Posterior cingulate gyrus (tissue), 11 donors: ENCODE data around the gene LHFPL2.
A peak's percentile ranks its signal among the peaks of the same experiment; 100 is the strongest.

Experiments
- DNase-seq, 10 donors: peaks; one replicate each; pipeline versions ENCODE4 v3.0.0 to v3.0.0-alpha.2; 2020 to 2021; ENCODE audit warnings: mixed read lengths in 3 of 10
- intact Hi-C: fragments of 100-400 bp; cut with DNase I; formaldehyde crosslinking; loops from one replicate; pipeline ENCODE4 v1.15.1; 2023

The LHFPL2 gene

GRCh38 chr5:78602400-78602799 is 46.2 kb downstream of the LHFPL2 start:
- intact Hi-C loops, result no loop called here
- DNase-seq, result no peak

GRCh38 chr5:78601559-78602314 is 46.8 kb downstream of the LHFPL2 start:
- DNase-seq, result no peak
- intact Hi-C loops, result no loop called here

- DNase-seq, result no peak
- intact Hi-C loops, result no loop called here
These were observed 47.7 kb downstream of the LHFPL2 start for GRCh38 chr5:78600687-78601414.

- no peak for DNase-seq
- intact Hi-C loops, result no loop called here
These were observed 49.6 kb downstream of the LHFPL2 start for GRCh38 chr5:78598973-78599372.

- DNase-seq, result no peak
- intact Hi-C loops, result no loop called here
These were observed 50.6 kb downstream of the LHFPL2 start for GRCh38 chr5:78597974-78598371.

GRCh38 chr5:78597068-78597973 is 51.3 kb downstream of the LHFPL2 start:
- DNase-seq, result no peak
- intact Hi-C loops, result no loop called here

- intact Hi-C loops, result no loop called here
These were observed 53.1 kb downstream of the LHFPL2 start for GRCh38 chr5:78595458-78595921.

GRCh38 chr5:78594610-78595457 is 53.7 kb downstream of the LHFPL2 start:
- DNase-seq, result no peak
- intact Hi-C loops, result no loop called here

More at GRCh38 chr5:78595458-78595921, 53.1 kb downstream of the LHFPL2 start:
- no peak for DNase-seq

- intact Hi-C loops, result no loop called here
- no peak for DNase-seq
These were observed 54.6 kb downstream of the LHFPL2 start for GRCh38 chr5:78594021-78594420.

- DNase-seq, result no peak
- intact Hi-C loops, result no loop called here
These were observed 55.1 kb downstream of the LHFPL2 start for GRCh38 chr5:78593465-78593864.

GRCh38 chr5:78592735-78593386 is 55.7 kb downstream of the LHFPL2 start:
- DNase-seq, result no peak
- intact Hi-C loops, result no loop called here

- intact Hi-C loops, result no loop called here
These were observed 56.4 kb downstream of the LHFPL2 start for GRCh38 chr5:78591972-78592700.

GRCh38 chr5:78591138-78591612 is 57.4 kb downstream of the LHFPL2 start:
- intact Hi-C loops, result no loop called here
- DNase-seq, result no peak

More at GRCh38 chr5:78591972-78592700, 56.4 kb downstream of the LHFPL2 start:
- no peak for DNase-seq

GRCh38 chr5:78589923-78590322 is 58.6 kb downstream of the LHFPL2 start:
- intact Hi-C loops, result no loop called here
- DNase-seq, result no peak

GRCh38 chr5:78588507-78588906 is 60.1 kb downstream of the LHFPL2 start:
- DNase-seq, result no peak
- intact Hi-C loops, result no loop called here

- DNase-seq, result no peak
- intact Hi-C loops, result no loop called here
These were observed 60.7 kb downstream of the LHFPL2 start for GRCh38 chr5:78587775-78588291.

GRCh38 chr5:78587081-78587774 is 61.3 kb downstream of the LHFPL2 start:
- intact Hi-C loops, result no loop called here
- DNase-seq, result no peak

- intact Hi-C loops, result no loop called here
- peak in 5 of 10 donors; percentile 41 to 88 (median 70) for DNase-seq
These were observed 62.3 kb downstream of the LHFPL2 start for GRCh38 chr5:78586251-78586650.
